Mesenchymal stem cell (in vitro differentiated cells and primary cell): ENCODE measurements around the gene TTBK1.
A peak's percentile ranks its signal among the peaks of the same experiment; 100 is the strongest.

Experiments
- DNase-seq: peaks from one replicate; pipeline ENCODE4 v3.0.0-alpha.2; 2013
- H2AFZ ChIP-seq: one replicate; pipeline ENCODE4 v1.6.1; 2013; ENCODE audit warnings: low read depth, mild to moderate bottlenecking, control low read depth, inconsistent platforms, low read length, moderate library complexity
- H2AK5ac ChIP-seq: 2 replicates; pipeline ENCODE4 v1.6.1; 2013; ENCODE audit warnings: low read length, moderate library complexity, mild to moderate bottlenecking, inconsistent platforms; ENCODE audit not compliant: severe bottlenecking
- H2BK120ac ChIP-seq: one replicate; pipeline ENCODE4 v1.6.1; 2013; ENCODE audit warnings: low read depth, mild to moderate bottlenecking, inconsistent platforms, low read length, moderate library complexity
- H2BK12ac ChIP-seq, 2 experiments: one replicate each; pipeline ENCODE4 v1.6.1; 2013; ENCODE audit warnings: inconsistent platforms in 2 of 2, low read length in 2 of 2, mild to moderate bottlenecking in 2 of 2, moderate library complexity in 2 of 2, control low read depth in 1 of 2
- H2BK15ac ChIP-seq: one replicate; pipeline ENCODE4 v1.6.1; 2013; ENCODE audit warnings: mild to moderate bottlenecking, low read depth, inconsistent platforms; ENCODE audit not compliant: poor library complexity, severe bottlenecking
- H2BK5ac ChIP-seq: 2 replicates; pipeline ENCODE4 v1.6.1; 2013; ENCODE audit warnings: low read depth, mild to moderate bottlenecking, low read length, control low read depth, inconsistent platforms; ENCODE audit not compliant: poor library complexity, severe bottlenecking
- H3K14ac ChIP-seq, 2 experiments: one replicate each; pipeline ENCODE4 v1.6.1; 2013; ENCODE audit warnings: inconsistent platforms in 2 of 2, low read length in 2 of 2, control low read depth in 1 of 2, mild to moderate bottlenecking in 1 of 2, moderate library complexity in 1 of 2
- H3K18ac ChIP-seq, 2 experiments: one replicate each; pipeline ENCODE4 v1.6.1; 2013; ENCODE audit warnings: inconsistent platforms in 2 of 2, low read length in 2 of 2, control low read depth in 1 of 2, low read depth in 1 of 2, mild to moderate bottlenecking in 1 of 2
- H3K23ac ChIP-seq, 2 experiments: one replicate each; pipeline ENCODE4 v1.6.1; 2013; ENCODE audit warnings: inconsistent platforms in 2 of 2, low read length in 2 of 2, mild to moderate bottlenecking in 2 of 2, moderate library complexity in 2 of 2, control low read depth in 1 of 2
- H3K27ac ChIP-seq: 2 replicates; pipeline ENCODE4 v1.5.1; 2013; ENCODE audit warnings: mild to moderate bottlenecking, moderate library complexity, low read length, control low read depth, inconsistent platforms; ENCODE audit not compliant: poor library complexity, severe bottlenecking
- H3K27me3 ChIP-seq, 2 experiments: 2 replicates each; pipeline versions ENCODE4 v1.6.1 to v1.7.0; 2013; ENCODE audit warnings: low read length in 2 of 2, mild to moderate bottlenecking in 2 of 2, moderate library complexity in 2 of 2, control low read depth in 1 of 2, inconsistent platforms in 1 of 2; ENCODE audit not compliant: control insufficient read depth in 1 of 2, insufficient read depth in 1 of 2
- H3K36me3 ChIP-seq, 2 experiments: 2 replicates each; pipeline versions ENCODE4 v1.6.1 to v1.7.0; 2013; ENCODE audit warnings: low read length in 2 of 2, control low read depth in 1 of 2, inconsistent platforms in 1 of 2, low read depth in 1 of 2, mild to moderate bottlenecking in 1 of 2; ENCODE audit not compliant: insufficient read depth in 2 of 2, control insufficient read depth in 1 of 2
- H3K4ac ChIP-seq, 2 experiments: one replicate each; pipeline ENCODE4 v1.6.1; 2013; ENCODE audit warnings: inconsistent platforms in 2 of 2, low read length in 2 of 2, mild to moderate bottlenecking in 2 of 2, moderate library complexity in 2 of 2, control low read depth in 1 of 2, low read depth in 1 of 2
- H3K4me1 ChIP-seq: 2 replicates; pipeline ENCODE4 v1.6.1; 2013; ENCODE audit warnings: low read depth, low read length, control low read depth; ENCODE audit not compliant: control insufficient read depth, insufficient read depth
- H3K4me2 ChIP-seq: 2 replicates; pipeline ENCODE4 v1.6.1; 2013; ENCODE audit warnings: low read length, mild to moderate bottlenecking, inconsistent platforms; ENCODE audit not compliant: poor library complexity, severe bottlenecking
- H3K4me3 ChIP-seq, 2 experiments: 2 replicates each; pipeline versions ENCODE4 v1.5.1 to v1.7.0; 2013; ENCODE audit warnings: low read length in 2 of 2, mild to moderate bottlenecking in 2 of 2, control low read depth in 1 of 2, low read depth in 1 of 2; ENCODE audit not compliant: insufficient read depth in 1 of 2
- H3K79me1 ChIP-seq: replicated peaks from 2 replicates; pipeline ENCODE4 v1.6.1; 2013; ENCODE audit warnings: mild to moderate bottlenecking, control low read depth, low read length, inconsistent platforms; ENCODE audit not compliant: poor library complexity, severe bottlenecking
- H3K9ac ChIP-seq: 2 replicates; pipeline ENCODE4 v1.7.0; 2013; ENCODE audit warnings: mild to moderate bottlenecking, low read length, moderate library complexity
- H3K9me3 ChIP-seq: 2 replicates; pipeline ENCODE4 v1.7.0; 2013; ENCODE audit warnings: mild to moderate bottlenecking, low read length; ENCODE audit not compliant: control insufficient read depth
- H4K8ac ChIP-seq: one replicate; pipeline ENCODE4 v1.6.1; 2013; ENCODE audit warnings: inconsistent platforms, mild to moderate bottlenecking, low read length, moderate library complexity
- H4K91ac ChIP-seq: one replicate; pipeline ENCODE4 v1.6.1; 2013; ENCODE audit warnings: mild to moderate bottlenecking, low read length, inconsistent platforms
- WGBS: methylation state at CpG from one replicate; pipeline ENCODE4 v1.1.7; 2013; ENCODE audit warnings: mixed read lengths; 5-methylcytosine and 5-hydroxymethylcytosine counted together

Gene TTBK1

DNA sequence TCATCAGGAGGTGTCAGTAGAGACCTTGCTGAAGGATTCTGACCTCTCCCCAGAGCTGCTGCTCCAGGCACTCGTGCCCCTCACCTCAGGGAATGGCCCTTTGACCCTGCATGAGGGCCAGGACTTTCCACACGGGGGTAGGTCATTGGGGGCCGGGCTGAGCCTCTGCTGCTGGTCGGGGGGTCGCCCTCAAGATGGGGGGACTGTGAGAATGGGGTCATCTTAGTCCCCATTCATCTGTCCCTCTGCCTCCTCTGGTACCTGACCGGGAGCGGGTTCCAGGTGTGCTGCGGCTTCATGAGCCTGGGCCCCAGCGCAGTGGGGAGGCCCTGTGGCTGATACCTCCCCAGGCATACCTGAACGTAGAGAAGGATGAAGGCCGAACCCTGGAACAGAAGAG lies 29.9 kb upstream of the TTBK1 start:
- no peak overlapping the region for H2AK5ac ChIP-seq
- no peak overlapping the region for H4K91ac ChIP-seq
- WGBS, result 93% methylated on average over 10 of the region's 11 CpGs
- H2AFZ ChIP-seq, result no peak overlapping the region
- no peak overlapping the region for H2BK120ac ChIP-seq
- H3K27me3 ChIP-seq, result no peaks in the 10 kb centered on the region
- no peak overlapping the region for H3K4ac ChIP-seq
- H3K4me2 ChIP-seq, result no peak overlapping the region
- H3K79me1 ChIP-seq, result no peaks in the 10 kb centered on the region
- H3K9me3 ChIP-seq, result no peaks in the 10 kb centered on the region
- H4K8ac ChIP-seq, result no peak overlapping the region
- H2BK15ac ChIP-seq, result no peak overlapping the region
- no peak overlapping the region for H3K4me3 ChIP-seq
- DNase-seq, result no peak
- no peak overlapping the region for H2BK5ac ChIP-seq
- H3K27ac ChIP-seq, result no peak overlapping the region
- H3K23ac ChIP-seq, result no peak overlapping the region
- H3K36me3 ChIP-seq, result peaks cover 34 to 57% of the 10 kb centered on the region in 2 experiments
- H3K14ac ChIP-seq, result no peak overlapping the region
- H3K18ac ChIP-seq, result no peak overlapping the region
- no peaks in the 10 kb centered on the region for H3K4me1 ChIP-seq
- no peak overlapping the region for H2BK12ac ChIP-seq
- no peak overlapping the region for H3K9ac ChIP-seq

DNA sequence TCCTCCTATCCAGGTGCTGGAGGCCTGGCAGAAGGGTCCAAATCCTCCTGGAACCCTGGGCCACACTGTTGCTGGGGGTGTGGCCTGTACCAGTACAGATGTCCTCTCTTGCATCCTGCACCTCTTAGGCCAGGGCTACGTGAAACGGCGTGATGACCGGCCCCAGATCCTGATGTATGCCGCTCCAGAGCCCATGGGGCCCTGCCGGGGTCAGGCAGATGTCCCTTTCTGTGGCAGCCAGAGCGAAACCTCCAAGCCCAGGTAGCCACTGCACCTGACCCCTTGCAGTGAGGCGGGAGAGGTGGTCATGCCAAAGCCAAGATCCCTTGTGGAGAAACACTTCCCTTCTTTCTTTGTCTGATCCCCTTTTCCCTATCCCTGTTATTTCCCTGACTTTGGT lies 28.2 kb upstream of the TTBK1 start:
- no peak overlapping the region for H3K4me2 ChIP-seq
- no peak overlapping the region for H2BK120ac ChIP-seq
- 95% methylated on average over 8 of the region's 8 CpGs for WGBS

DNA sequence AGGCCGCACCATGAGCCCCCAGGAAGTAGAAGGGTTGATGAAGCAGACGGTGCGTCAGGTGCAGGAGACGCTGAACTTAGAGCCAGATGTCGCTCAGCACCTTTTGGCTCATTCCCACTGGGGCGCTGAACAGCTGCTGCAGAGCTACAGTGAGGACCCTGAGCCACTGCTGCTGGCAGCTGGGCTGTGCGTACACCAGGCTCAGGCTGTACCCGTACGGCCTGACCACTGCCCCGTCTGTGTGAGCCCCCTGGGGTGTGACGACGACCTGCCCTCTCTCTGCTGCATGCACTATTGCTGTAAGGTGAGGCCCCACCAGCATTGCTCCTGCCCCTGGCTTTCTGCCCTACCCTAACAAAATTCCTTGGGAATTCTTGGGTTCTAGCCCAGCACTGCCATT lies 27.1 kb upstream of the TTBK1 start:
- no peaks in the 10 kb centered on the region for H3K27me3 ChIP-seq
- H3K9me3 ChIP-seq, result no peaks in the 10 kb centered on the region
- H3K79me1 ChIP-seq, result no peaks in the 10 kb centered on the region
- no peak overlapping the region for H3K4ac ChIP-seq
- no peak overlapping the region for H2AFZ ChIP-seq
- 93% methylated on average over 12 of the region's 12 CpGs for WGBS
- no peak overlapping the region for H3K4me2 ChIP-seq
- H3K18ac ChIP-seq, result no peak overlapping the region
- no peak overlapping the region for H2BK15ac ChIP-seq
- no peak overlapping the region for H2AK5ac ChIP-seq
- no peak overlapping the region for H3K27ac ChIP-seq
- peak overlapping the region in 1 of 2 experiments; percentile 15 for H3K4me3 ChIP-seq
- no peak overlapping the region for H4K8ac ChIP-seq
- no peak overlapping the region for H4K91ac ChIP-seq
- no peaks in the 10 kb centered on the region for H3K4me1 ChIP-seq
- no peak overlapping the region for H2BK12ac ChIP-seq
- no peak overlapping the region for H3K9ac ChIP-seq
- peaks cover 57 to 83% of the 10 kb centered on the region in 2 experiments for H3K36me3 ChIP-seq
- H3K23ac ChIP-seq, result peak overlapping the region in 1 of 2 experiments; percentile 60
- H2BK120ac ChIP-seq, result no peak overlapping the region
- H3K14ac ChIP-seq, result no peak overlapping the region
- DNase-seq, result no peak
- H2BK5ac ChIP-seq, result no peak overlapping the region

More for the DNA sequence above, 28.2 kb upstream of the TTBK1 start:
- H2BK5ac ChIP-seq, result no peak overlapping the region
- H3K4ac ChIP-seq, result no peak overlapping the region
- no peaks in the 10 kb centered on the region for H3K9me3 ChIP-seq
- no peak overlapping the region for H2BK12ac ChIP-seq
- peaks cover 47 to 72% of the 10 kb centered on the region in 2 experiments for H3K36me3 ChIP-seq
- no peak overlapping the region for H3K23ac ChIP-seq
- no peak overlapping the region for H3K18ac ChIP-seq
- H3K4me1 ChIP-seq, result no peaks in the 10 kb centered on the region
- H4K91ac ChIP-seq, result no peak overlapping the region
- H2BK15ac ChIP-seq, result no peak overlapping the region
- no peak overlapping the region for H2AK5ac ChIP-seq
- H3K27me3 ChIP-seq, result no peaks in the 10 kb centered on the region
- H3K4me3 ChIP-seq, result no peak overlapping the region
- H2AFZ ChIP-seq, result no peak overlapping the region
- H3K14ac ChIP-seq, result no peak overlapping the region
- H3K9ac ChIP-seq, result no peak overlapping the region
- H4K8ac ChIP-seq, result no peak overlapping the region
- H3K27ac ChIP-seq, result no peak overlapping the region
- no peak for DNase-seq
- H3K79me1 ChIP-seq, result no peaks in the 10 kb centered on the region

DNA sequence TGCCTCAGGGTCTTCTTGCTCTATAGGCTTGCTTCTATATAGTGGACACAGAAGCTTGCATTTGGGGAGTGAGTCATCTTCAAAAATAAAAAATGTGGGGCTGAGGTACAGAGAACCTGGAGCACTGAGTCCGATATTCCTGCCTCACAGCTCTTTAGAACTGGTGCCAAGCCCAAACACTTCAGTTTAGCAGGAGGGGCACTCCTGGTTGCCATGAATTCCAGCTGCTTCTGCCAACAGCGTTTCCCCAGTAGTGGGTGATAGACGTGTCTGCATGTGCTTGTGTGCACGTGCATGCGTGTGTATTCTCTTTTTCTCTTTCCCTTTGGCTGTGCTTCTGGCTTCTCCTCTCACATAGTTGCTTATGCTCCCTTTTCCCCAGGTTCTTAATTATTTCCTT lies 25.9 kb upstream of the TTBK1 start:
- DNase-seq, result no peak

More for the DNA sequence above, 25.9 kb upstream of the TTBK1 start:
- no peak overlapping the region for H2BK12ac ChIP-seq
- no peak overlapping the region for H2BK120ac ChIP-seq
- H3K23ac ChIP-seq, result no peak overlapping the region
- H3K9me3 ChIP-seq, result no peaks in the 10 kb centered on the region
- H2BK15ac ChIP-seq, result no peak overlapping the region
- H3K18ac ChIP-seq, result no peak overlapping the region
- H2AK5ac ChIP-seq, result no peak overlapping the region
- H3K9ac ChIP-seq, result no peak overlapping the region
- no peak overlapping the region for H3K4me3 ChIP-seq
- no peak overlapping the region for H2BK5ac ChIP-seq
- 95% methylated on average over 5 of the region's 5 CpGs for WGBS
- no peak overlapping the region for H4K8ac ChIP-seq
- no peak overlapping the region for H4K91ac ChIP-seq
- no peaks in the 10 kb centered on the region for H3K4me1 ChIP-seq
- H2AFZ ChIP-seq, result no peak overlapping the region
- no peak overlapping the region for H3K4ac ChIP-seq
- no peak overlapping the region for H3K14ac ChIP-seq
- no peak overlapping the region for H3K27ac ChIP-seq
- H3K79me1 ChIP-seq, result no peaks in the 10 kb centered on the region
- no peaks in the 10 kb centered on the region for H3K27me3 ChIP-seq
- H3K4me2 ChIP-seq, result no peak overlapping the region
- peaks cover 69 to 82% of the 10 kb centered on the region in 2 experiments for H3K36me3 ChIP-seq
